HG03108 (cell line): ENCODE results near the gene NOS1AP.

Experiments
- ATAC-seq: cut with Tn5 transposase; IDR thresholded peaks from one replicate; pipeline ENCODE4 v1.9.1; 2021; ENCODE audit warnings: moderate library complexity; ENCODE audit not compliant: unreplicated experiment

The NOS1AP gene

DNA sequence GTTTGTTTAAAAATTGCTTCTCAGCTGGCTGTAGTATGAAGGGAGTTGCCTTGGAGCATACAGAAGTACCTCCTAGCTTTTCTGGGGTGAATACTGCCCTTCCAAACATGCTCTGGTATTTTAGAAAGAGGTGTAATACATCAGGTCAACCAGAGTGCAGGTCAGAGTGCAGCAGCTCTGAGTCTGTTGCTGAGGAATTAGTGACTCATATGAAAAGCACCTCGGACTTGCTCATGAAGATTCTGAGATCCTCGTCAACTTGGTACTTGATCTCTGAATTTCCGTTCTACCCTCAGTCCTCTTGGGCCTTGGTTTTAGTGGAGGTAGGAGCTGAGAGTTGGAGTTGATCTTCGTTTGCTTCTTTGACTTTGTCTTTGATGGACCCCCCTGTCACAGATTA, 67.3 kb downstream of the NOS1AP start:
- ATAC-seq, result no peak

GRCh38 chr1:162137179-162137960, 67.9 kb downstream of the NOS1AP start:
- no peak for ATAC-seq

GRCh38 chr1:162138112-162138511, 68.6 kb downstream of the NOS1AP start:
- no peak for ATAC-seq

GRCh38 chr1:162138599-162139181, 69.2 kb downstream of the NOS1AP start:
- ATAC-seq, result no peak

DNA sequence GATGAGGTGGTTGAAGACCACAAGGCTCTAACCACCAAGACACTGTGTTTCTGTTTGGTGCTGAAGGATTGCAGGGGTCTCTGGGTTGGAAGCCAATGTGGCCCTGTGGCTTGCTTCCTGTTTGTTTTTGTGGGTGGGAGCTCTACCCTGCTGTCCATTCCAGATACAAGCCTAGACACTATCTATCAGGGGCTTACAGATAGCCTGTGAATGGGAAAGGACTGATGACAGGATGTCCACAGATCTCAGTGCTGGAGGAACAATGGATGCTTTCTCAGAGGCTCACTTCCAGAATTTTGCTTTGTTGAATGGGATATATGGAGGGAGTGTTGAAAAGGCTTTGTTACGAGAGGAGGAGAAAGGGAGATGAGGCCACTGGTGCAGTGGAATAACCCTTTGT, 69.7 kb downstream of the NOS1AP start:
- ATAC-seq, result no peak

- no peak for ATAC-seq
Measured at GRCh38 chr1:162141281-162142054, 72.0 kb downstream of the NOS1AP start.

GRCh38 chr1:162142968-162143367, 73.5 kb downstream of the NOS1AP start:
- ATAC-seq, result no peak

- ATAC-seq, result no peak
Measured at GRCh38 chr1:162144268-162144667, 74.8 kb downstream of the NOS1AP start.

DNA sequence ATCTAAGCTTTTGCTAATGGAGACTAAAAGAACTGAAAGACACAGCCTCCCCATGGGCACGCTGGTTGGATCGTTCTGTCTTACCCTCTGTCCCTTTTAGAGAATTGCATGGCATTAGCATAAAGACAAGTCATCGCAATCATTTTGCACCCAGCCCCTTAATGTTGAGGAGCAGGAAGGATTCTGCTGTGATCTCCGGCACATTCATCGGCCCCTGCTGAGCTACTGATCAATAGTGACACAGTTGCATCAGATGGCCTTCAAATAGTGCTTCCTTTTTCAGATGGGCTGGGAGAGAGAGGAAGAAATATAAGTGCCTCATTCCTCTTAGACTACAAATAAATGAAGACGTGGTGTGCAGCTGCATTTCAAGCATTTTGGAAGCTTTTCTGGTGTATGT, 75.4 kb downstream of the NOS1AP start:
- no peak for ATAC-seq

DNA sequence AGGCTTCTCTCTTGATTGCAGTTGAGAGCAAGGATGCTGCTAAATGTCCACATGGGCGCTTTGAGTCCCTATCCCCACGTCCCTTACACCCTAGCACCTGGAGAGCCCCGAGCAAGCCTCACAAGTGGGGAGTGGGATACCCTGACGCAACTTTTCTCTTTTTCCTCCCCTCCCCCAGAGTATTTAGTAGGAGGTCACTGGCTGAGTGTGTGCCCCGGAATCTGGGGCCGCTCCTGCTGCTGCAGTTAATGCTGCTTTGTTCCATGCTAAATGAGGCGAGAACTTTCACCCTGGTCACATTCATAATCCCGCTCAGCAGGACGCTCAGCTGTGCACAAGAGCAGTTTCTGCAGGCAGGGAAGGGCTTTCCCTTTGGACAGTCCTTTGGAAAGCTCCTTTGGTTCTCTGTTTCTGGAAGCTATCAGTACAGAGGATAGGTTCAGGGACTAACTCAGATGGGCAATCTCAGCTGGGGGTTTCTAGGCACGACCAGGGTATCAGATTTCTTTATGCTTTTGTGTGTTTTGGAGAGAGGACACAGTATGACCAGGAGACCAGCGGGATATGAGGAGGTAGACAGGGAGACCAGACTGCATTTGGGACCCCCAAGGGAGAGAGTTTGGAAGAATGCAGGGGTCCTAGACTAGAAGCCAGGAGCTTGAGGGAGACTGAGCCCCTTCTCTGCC, 75.9 kb downstream of the NOS1AP start:
- ATAC-seq, result no peak

- no peak for ATAC-seq
Measured at GRCh38 chr1:162145966-162146696, 76.6 kb downstream of the NOS1AP start.

GRCh38 chr1:162147760-162148159, 78.3 kb downstream of the NOS1AP start:
- no peak for ATAC-seq

- ATAC-seq, result no peak
Measured at GRCh38 chr1:162150112-162150511, 80.6 kb downstream of the NOS1AP start.

DNA sequence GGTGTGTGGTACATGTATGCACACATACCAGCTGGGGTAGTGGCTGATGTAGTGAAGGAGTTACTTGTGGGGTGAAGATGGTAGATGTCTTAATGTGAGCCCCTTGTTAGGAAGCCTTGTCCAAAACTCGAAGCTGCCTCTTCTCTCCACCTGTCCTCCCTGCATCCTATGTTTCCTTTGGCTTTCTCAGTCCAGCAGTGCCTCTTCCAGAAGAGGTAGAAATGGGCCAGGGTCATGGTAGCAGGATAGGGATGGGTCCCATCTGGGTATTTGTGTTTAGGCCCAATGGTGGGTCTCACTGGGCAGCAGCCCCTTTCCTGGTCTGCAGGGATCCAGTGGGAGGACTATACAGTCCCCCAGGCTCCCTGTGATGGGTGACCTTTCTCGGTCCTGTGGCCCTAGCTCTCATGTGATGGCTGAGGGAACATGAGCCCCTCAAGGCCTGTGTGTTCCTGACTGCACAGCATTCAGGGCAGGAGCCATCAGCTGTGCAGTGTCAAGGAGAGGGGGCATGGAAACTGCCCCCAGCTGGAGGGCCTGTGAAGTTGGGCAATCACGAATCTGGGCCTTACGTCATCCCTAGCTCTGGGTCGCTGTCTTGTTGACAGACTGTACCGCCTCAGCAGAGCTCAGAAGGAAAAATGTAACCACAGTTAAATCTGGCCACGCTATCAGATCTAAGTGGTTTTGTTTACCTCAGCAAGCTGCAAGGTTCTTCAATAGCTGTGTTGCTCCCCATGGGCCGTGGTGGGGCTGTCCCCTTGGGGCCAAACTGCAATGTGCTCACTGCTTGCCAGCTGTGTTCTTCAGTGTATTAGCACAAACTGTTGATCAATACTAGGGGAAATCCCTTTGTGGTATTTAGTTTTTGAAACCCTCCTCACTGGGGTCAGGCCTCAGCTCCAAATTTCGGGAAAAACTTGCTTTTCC, 82.7 kb downstream of the NOS1AP start:
- ATAC-seq, result peak; percentile 50

DNA sequence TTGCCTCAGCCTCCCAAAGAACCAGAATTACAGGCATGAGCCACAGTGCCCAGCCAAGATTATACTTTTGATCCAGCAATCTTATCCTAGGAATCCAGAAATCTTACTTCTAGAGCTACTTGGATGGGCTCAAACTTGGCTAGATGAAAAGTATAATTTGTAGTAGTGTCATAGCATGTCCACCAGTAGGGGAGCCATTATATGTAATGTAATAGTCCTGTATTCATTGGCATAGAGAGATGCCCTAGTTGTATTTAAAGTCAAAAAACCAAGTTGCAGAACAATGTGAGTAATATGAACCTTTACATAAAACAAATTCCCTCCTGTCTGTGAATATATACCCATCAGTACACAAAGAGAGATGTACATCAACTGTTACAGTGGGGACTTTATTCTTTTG, 83.9 kb downstream of the NOS1AP start:
- ATAC-seq, result no peak

- ATAC-seq, result no peak
Measured at GRCh38 chr1:162157469-162157868, 88.0 kb downstream of the NOS1AP start.

DNA sequence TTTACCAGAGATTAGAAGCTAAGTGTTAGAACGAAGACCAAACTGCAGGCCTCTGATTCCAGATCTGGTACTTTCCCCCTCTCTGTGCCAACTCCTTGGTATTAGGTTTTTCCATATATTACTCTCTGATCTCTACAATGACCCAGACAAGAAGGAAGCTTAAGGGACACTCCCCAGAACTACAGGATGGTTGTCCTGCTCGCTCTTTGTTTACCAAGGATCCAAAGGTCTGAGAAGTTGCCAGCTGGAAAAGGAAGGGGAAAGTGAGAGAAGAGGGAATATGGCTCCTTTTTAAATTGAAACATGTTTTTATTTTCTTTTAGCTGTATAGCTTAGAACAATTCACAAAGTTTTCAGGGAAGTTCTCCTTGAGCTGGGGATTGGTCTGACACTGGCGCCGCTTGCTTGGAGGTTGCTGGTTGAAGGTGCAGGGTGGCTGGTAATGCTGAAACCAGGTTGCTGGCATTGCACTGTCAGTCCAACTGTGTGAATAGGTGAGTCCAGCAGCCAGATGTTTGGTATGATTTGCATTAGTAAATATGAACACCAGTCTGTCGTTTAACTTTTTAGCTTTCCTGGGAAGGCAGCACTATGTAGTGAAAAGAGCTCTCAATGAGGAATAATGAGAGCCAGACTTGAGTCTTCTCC, 89.3 kb downstream of the NOS1AP start:
- ATAC-seq, result no peak

DNA sequence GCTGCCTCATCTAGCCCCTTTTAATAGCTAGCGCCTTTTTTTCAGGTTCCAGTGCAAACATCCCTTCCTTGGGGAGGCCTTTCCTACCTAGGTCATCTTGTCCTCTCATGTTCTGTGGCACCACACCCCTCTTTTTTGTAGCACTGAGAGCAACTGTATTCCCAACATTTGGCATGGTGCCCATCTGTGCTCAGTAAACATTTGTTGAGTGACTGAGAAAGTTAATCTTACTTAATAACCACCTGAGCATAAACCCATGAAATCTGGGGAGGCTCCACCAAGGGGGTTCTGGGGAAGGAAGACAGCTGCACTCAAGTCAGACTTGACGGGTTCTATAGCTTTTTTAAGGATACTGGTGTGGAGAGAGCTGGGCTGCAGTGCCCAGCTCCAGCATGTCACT, 90.0 kb downstream of the NOS1AP start:
- no peak for ATAC-seq

GRCh38 chr1:162161916-162162550, 92.5 kb downstream of the NOS1AP start:
- ATAC-seq, result no peak
